ENCODE measurements around the gene MTCL1. TPM values are rescaled to one million over a fixed set of nuclear protein-coding genes. Genes with fewer than 3 reads are reported as not detected.

Gene MTCL1
- total RNA-seq, 1 experiment from 2014 or later: 50.1 TPM

DNA sequence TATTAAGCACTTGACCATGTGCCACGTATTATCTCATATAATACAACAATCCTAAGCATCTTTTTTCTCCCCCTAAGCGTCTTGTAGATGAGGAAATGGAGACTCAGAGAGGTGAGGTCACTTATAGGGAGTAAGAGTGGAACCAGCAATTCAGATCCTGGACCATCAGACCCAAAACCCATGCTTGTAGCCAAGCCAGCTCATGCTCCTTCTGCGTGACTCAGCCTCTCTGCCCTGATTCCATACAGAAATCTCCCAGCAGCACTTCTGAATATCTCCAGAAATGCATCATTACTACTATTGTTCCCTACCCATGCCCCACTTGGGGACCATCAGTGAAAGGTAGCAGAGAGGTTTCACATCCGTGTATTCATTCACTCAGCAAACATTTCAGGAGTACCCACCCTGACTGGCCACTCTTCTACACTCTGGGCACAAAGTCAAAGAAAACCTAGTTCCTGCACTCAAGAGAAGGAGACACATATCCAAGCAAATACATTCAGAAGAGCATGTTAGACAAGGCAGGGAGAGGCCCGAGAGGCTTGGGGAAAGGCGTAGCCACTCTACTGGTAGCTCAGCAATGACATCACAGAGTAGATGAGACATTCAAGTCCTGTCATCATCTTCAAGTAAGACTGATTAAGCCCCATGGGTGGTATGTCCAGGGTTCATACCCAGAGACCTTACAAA, 141.9 kb downstream of the MTCL1 start:
- Histone ChIP-seq H3K9me3 (ENCODE audit: control insufficient read depth, insufficient read depth, low read depth, low read length) (0 out of 2 replicates have a peak, but pooled peaks cover 3% of the 10 kb centered on the region), H3K4me3 (ENCODE audit: low read depth in 2 of 2, low read length in 2 of 2) (no peak overlapping the region), H3K4me1 (ENCODE audit: control insufficient read depth, insufficient read depth, low read length) (no peaks in the 10 kb centered on the region), H3K27ac (ENCODE audit: low read length) (no peak overlapping the region), H3K36me3 (ENCODE audit: control insufficient read depth, insufficient read depth, low read length) (no peaks in the 10 kb centered on the region), H3K27me3 (ENCODE audit: control insufficient read depth, insufficient read depth, low read length) (no peaks in the 10 kb centered on the region)
- DNase-seq (ENCODE audit: low read depth, low spot score): no peak
- ChIA-PET CTCF (no interaction called here), POLR2A (no interaction called here)
- TF ChIP-seq POLR2AphosphoS5 (IDR thresholded peaks at IDR 0.05; ENCODE audit: low read depth, low read length) (no peak), CTCF (IDR thresholded peaks at IDR 0.05) (no peak), TCF7L2 (IDR thresholded peaks at IDR 0.05; ENCODE audit: low read depth, low read length) (no peak), REST (IDR thresholded peaks at IDR 0.05; ENCODE audit: insufficient read depth in 1 of 2, low read depth in 2 of 2, low read length in 1 of 2) (no peak), SIN3A (IDR thresholded peaks at IDR 0.05; ENCODE audit: borderline replicate concordance, insufficient read depth, low read depth, low read length) (no peak)
- intact Hi-C loops (cut with micrococcal nuclease; ENCODE audit: unreplicated experiment) (no loop called here), in situ Hi-C loops (cut with HindIII; ENCODE audit: low pct_unique_long_range_greater_than_20kb, low sequenced_read_pairs) (no loop called here)
- BruUV-seq (replicated peaks): no TSS peak
- no peak for ATAC-seq

DNA sequence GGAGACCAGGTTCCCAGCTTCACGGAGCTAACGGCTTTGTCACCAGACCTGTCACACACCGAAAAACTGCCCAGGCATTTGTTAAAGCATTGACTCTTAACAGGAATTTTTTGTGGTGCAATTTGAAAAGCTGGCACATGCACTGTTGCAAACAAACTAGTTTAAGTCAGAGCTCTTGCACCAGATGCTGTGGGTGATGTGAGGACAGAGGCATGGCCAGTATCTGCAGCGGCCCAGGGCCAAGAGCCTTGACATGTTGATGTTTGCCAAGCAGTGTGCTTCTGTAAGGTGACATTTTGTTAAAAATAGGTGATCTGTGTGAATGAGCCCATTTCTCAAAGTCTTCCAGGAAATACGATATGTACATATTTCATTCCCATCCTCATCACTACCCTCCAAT, 142.5 kb downstream of the MTCL1 start:
- POLR2A ChIA-PET: no interaction called here
- Histone ChIP-seq H3K27ac (ENCODE audit: low read length) (no peak overlapping the region), H3K36me3 (ENCODE audit: control insufficient read depth, insufficient read depth, low read length) (no peaks in the 10 kb centered on the region), H3K27me3 (ENCODE audit: control insufficient read depth, insufficient read depth, low read length) (no peaks in the 10 kb centered on the region), H3K9me3 (ENCODE audit: control insufficient read depth, insufficient read depth, low read depth, low read length) (0 out of 2 replicates have a peak, but pooled peaks cover 3% of the 10 kb centered on the region), H3K4me1 (ENCODE audit: control insufficient read depth, insufficient read depth, low read length) (no peaks in the 10 kb centered on the region), H3K4me3 (ENCODE audit: low read depth in 2 of 2, low read length in 2 of 2) (no peak overlapping the region)
- intact Hi-C loops (cut with micrococcal nuclease; ENCODE audit: unreplicated experiment): no loop called here
- in situ Hi-C loops (cut with HindIII; ENCODE audit: low pct_unique_long_range_greater_than_20kb, low sequenced_read_pairs): no loop called here
- DNase-seq (ENCODE audit: low read depth, low spot score) (no peak), ATAC-seq (no peak)
- CTCF ChIA-PET: no interaction called here
- no TSS peak for BruUV-seq (replicated peaks)
- TF ChIP-seq TCF7L2 (IDR thresholded peaks at IDR 0.05; ENCODE audit: low read depth, low read length): no peak
- TF ChIP-seq REST (IDR thresholded peaks at IDR 0.05; ENCODE audit: insufficient read depth in 1 of 2, low read depth in 2 of 2, low read length in 1 of 2): no peak
- TF ChIP-seq CTCF (IDR thresholded peaks at IDR 0.05): no peak
- no peak for TF ChIP-seq SIN3A (IDR thresholded peaks at IDR 0.05; ENCODE audit: borderline replicate concordance, insufficient read depth, low read depth, low read length)
- TF ChIP-seq POLR2AphosphoS5 (IDR thresholded peaks at IDR 0.05; ENCODE audit: low read depth, low read length): no peak
